ENCODE data around the gene MRPS17. TPM values are rescaled to one million over a fixed set of nuclear protein-coding genes. Genes with fewer than 3 reads are reported as not detected.

MRPS17 gene
- total and polyA plus RNA-seq, 2 donors (not counting 1 experiment from before 2014, with no cell fraction given): 4.2 to 13.0 TPM

DNA sequence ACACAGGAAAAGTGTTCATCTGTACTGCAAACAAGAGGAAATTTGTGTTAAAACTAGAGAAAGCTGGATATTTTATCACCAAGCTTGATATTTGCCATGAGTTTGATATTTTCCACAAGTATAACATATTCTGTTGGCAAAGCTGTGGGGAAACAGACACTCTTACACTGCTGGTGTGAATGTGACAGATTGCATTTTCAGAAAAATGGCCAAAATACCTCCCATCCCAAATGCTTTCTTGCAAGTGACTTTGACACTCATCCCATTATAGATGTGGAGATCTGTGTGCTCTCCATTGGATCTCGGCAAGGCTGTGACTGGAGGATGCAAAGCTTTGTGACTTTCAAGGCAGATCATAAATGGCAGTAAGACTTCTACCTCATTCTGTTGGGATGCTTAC, 33.9 kb upstream of the MRPS17 start:
- ChIA-PET CTCF (no interaction called here), POLR2A (no interaction called here)
- TF ChIP-seq EZH2 (IDR thresholded peaks at IDR 0.05; ENCODE audit: borderline replicate concordance, insufficient read depth, low read depth, low read length, poor library complexity, severe bottlenecking): no peak
- H4K20me1 ChIP-seq (ENCODE audit: control insufficient read depth, insufficient read depth, low read length, poor library complexity, severe bottlenecking): no peaks in the 10 kb centered on the region
- Mint-ChIP-seq H3K4me3 (no peak overlapping the region), H3K9me3 (ENCODE audit: insufficient read depth) (no peaks in the 10 kb centered on the region), H3K4me1 (no peaks in the 10 kb centered on the region), H3K27me3 (no peaks in the 10 kb centered on the region), H3K27ac (no peak overlapping the region)
- H3K9ac ChIP-seq (ENCODE audit: low read length): no peak overlapping the region
- no peak overlapping the region for H3K27ac ChIP-seq (ENCODE audit: low read length in 2 of 2)
- WGBS (ENCODE audit: insufficient coverage): no CpG with 5 or more reads among the region's 1 CpG
- ATAC-seq (ENCODE audit: low read depth): no peak
- H3K4me3 ChIP-seq (ENCODE audit: control extremely low read depth in 1 of 5, extremely low read depth in 1 of 5, insufficient read depth in 1 of 5, low read depth in 2 of 5, low read length in 4 of 5): no peak overlapping the region
- H3K4me2 ChIP-seq (replicated peaks; ENCODE audit: low read depth, low read length, poor library complexity, severe bottlenecking): no peak overlapping the region
- H3K79me2 ChIP-seq (ENCODE audit: control insufficient read depth, insufficient read depth, low read length): no peaks in the 10 kb centered on the region
- DNase-seq: no peak
- H2AFZ ChIP-seq (ENCODE audit: insufficient read depth, low read depth, low read length, poor library complexity, severe bottlenecking): no peak overlapping the region
- H3K4me1 ChIP-seq (ENCODE audit: control insufficient read depth in 2 of 2, insufficient read depth in 2 of 2, low read length in 2 of 2): no peaks in the 10 kb centered on the region
- intact Hi-C loops (cut with micrococcal nuclease): no loop called here
- H3K36me3 ChIP-seq (replicated peaks in 1 of 2; ENCODE audit: control extremely low read depth in 1 of 2, control insufficient read depth in 1 of 2, extremely low read depth in 1 of 2, insufficient read depth in 2 of 2, low read length in 1 of 2): peaks cover 0 to 5% of the 10 kb centered on the region in 2 experiments
- no peaks in the 10 kb centered on the region for H3K9me3 ChIP-seq (ENCODE audit: control extremely low read depth in 1 of 3, control insufficient read depth in 2 of 3, insufficient read depth in 1 of 3, low read length in 2 of 3)
- no peaks in the 10 kb centered on the region for H3K27me3 ChIP-seq (replicated peaks in 1 of 4; ENCODE audit: control extremely low read depth in 1 of 4, control insufficient read depth in 3 of 4, insufficient read depth in 4 of 4, low read length in 3 of 4)

DNA sequence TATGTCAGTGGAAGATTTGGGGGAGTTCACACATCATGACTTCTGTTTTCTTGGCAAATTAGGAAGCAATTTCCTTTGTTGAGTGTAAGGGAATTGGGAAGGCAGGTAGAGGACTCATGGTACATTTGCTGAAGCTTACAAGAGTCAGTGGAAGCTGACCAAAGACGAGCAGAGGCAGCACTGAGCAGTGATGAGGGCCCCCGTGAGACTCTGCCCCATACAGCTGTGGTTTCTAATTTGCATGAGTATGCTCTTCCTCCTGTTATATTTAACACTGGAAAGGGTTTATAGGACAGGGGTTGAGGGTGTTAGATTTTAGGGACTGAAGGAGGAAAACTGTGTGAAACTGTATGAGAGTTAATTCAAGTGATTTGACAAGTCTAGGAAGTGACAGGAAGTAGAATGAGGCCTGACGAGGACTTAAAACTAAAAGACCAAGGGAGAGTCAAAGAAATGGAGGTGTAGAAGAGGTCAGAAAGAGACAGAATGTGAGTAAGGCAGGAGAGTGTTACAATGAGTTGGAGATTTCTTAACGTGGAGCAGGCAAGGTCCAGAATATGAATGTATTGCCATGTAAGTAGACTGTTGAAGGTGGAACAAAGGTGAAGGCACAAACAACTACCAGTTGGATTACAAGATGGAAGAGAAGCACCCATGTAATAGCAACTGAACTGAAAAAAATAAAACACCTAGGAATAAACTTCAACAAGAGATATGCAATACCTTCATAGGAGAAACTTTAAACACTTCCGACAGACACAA, 23.5 kb upstream of the MRPS17 start:
- Histone ChIP-seq H3K9me3 (ENCODE audit: control extremely low read depth in 1 of 3, control insufficient read depth in 2 of 3, insufficient read depth in 1 of 3, low read length in 2 of 3) (no peaks in the 10 kb centered on the region), H2AFZ (ENCODE audit: insufficient read depth, low read depth, low read length, poor library complexity, severe bottlenecking) (no peak overlapping the region), H3K4me1 (ENCODE audit: control insufficient read depth in 2 of 2, insufficient read depth in 2 of 2, low read length in 2 of 2) (peaks cover 0 to 2% of the 10 kb centered on the region in 2 donors), H3K4me3 (ENCODE audit: control extremely low read depth in 1 of 5, extremely low read depth in 1 of 5, insufficient read depth in 1 of 5, low read depth in 2 of 5, low read length in 4 of 5) (no peak overlapping the region), H4K20me1 (ENCODE audit: control insufficient read depth, insufficient read depth, low read length, poor library complexity, severe bottlenecking) (no peaks in the 10 kb centered on the region), H3K79me2 (ENCODE audit: control insufficient read depth, insufficient read depth, low read length) (no peaks in the 10 kb centered on the region), H3K4me2 (replicated peaks; ENCODE audit: low read depth, low read length, poor library complexity, severe bottlenecking) (no peak overlapping the region), H3K9ac (ENCODE audit: low read length) (no peak overlapping the region), H3K27ac (ENCODE audit: low read length in 2 of 2) (no peak overlapping the region), H3K27me3 (replicated peaks in 1 of 4; ENCODE audit: control extremely low read depth in 1 of 4, control insufficient read depth in 3 of 4, insufficient read depth in 4 of 4, low read length in 3 of 4) (no peaks in the 10 kb centered on the region), H3K36me3 (replicated peaks in 1 of 2; ENCODE audit: control extremely low read depth in 1 of 2, control insufficient read depth in 1 of 2, extremely low read depth in 1 of 2, insufficient read depth in 2 of 2, low read length in 1 of 2) (no peaks in the 10 kb centered on the region)
- CTCF ChIA-PET: no interaction called here
- no peak overlapping the region for H3K27ac Mint-ChIP-seq
- no peak overlapping the region for H3K4me3 Mint-ChIP-seq
- intact Hi-C loops (cut with micrococcal nuclease): no loop called here
- no peaks in the 10 kb centered on the region for H3K27me3 Mint-ChIP-seq
- POLR2A ChIA-PET: no interaction called here
- ATAC-seq (ENCODE audit: low read depth) (no peak), DNase-seq (no peak)
- TF ChIP-seq, protein P1, sequence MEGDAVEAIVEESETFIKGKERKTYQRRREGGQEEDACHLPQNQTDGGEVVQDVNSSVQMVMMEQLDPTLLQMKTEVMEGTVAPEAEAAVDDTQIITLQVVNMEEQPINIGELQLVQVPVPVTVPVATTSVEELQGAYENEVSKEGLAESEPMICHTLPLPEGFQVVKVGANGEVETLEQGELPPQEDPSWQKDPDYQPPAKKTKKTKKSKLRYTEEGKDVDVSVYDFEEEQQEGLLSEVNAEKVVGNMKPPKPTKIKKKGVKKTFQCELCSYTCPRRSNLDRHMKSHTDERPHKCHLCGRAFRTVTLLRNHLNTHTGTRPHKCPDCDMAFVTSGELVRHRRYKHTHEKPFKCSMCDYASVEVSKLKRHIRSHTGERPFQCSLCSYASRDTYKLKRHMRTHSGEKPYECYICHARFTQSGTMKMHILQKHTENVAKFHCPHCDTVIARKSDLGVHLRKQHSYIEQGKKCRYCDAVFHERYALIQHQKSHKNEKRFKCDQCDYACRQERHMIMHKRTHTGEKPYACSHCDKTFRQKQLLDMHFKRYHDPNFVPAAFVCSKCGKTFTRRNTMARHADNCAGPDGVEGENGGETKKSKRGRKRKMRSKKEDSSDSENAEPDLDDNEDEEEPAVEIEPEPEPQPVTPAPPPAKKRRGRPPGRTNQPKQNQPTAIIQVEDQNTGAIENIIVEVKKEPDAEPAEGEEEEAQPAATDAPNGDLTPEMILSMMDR (IDR thresholded peaks at IDR 0.05): no peak
- TF ChIP-seq EZH2 (IDR thresholded peaks at IDR 0.05; ENCODE audit: borderline replicate concordance, insufficient read depth, low read depth, low read length, poor library complexity, severe bottlenecking): no peak
- 65% methylated on average over 4 of the region's 5 CpGs for WGBS (ENCODE audit: insufficient coverage)
- H3K4me1 Mint-ChIP-seq: peaks cover 7% of the 10 kb centered on the region
- H3K9me3 Mint-ChIP-seq (ENCODE audit: insufficient read depth): no peaks in the 10 kb centered on the region
